Astrocyte of the spinal cord (primary cell): ENCODE data around the gene DPP6.

Experiments
- DNase-seq: peaks from one replicate; pipeline ENCODE4 v3.0.0; 2011; ENCODE audit warnings: low read depth, low spot score
- H3K4me3 ChIP-seq: 2 replicates; pipeline ENCODE4 v1.5.1; 2011; ENCODE audit warnings: low read depth, mild to moderate bottlenecking, low read length, moderate library complexity
- in situ Hi-C: cut with HindIII; loops from 2 replicates; pipeline ENCODE4 v1.10.0; 2017; ENCODE audit warnings: low sequenced_read_pairs
- TF ChIP-seq, protein P1 (sequence below): IDR thresholded peaks from 2 replicates; pipeline ENCODE4 v1.5.1; 2012; ENCODE audit warnings: low read depth, mild to moderate bottlenecking, low read length, inconsistent platforms

The DPP6 gene

DNA sequence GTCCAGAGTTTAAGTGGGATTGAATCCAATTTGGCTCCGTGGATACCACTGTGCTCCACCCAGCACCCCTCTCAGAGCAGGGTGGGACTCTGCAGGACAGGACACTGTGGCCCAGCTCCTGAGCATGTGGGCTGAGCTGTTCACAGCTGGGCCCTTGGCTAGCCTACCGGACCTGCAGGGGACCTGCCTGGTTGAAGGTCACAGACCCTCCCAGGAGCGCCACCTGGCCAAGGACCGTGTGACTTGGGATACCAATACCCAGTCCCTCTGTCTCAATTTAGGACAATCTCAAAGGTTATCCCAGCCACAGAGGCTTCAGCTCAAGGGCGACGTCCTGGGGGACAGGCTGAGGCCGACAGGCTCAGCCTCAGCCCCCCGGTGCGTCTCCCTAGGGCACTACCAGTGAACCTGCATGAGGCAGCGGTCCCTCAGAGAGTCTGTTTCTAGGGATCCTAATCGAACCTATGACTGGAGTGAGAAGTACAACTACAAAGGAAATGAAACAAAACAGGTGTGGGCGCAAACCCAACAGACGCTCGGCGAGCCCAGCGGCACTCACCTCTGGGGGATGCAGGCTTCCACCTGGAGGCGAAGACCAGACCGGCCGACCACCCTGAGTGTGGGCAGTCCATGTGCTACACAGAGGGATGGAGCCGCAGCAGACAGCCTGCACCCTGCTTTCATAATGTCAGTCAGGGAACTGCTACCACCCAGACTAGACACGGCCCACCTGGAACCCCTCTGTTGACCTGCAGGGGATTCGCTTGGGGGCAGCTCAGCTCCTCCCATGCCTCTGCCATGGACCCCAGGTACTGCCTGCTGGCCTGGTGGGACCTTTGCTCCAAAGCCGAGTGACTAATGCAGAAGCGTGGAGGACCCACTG lies 847.0 kb downstream of the DPP6 start:
- DNase-seq, result no peak
- TF ChIP-seq, protein P1, sequence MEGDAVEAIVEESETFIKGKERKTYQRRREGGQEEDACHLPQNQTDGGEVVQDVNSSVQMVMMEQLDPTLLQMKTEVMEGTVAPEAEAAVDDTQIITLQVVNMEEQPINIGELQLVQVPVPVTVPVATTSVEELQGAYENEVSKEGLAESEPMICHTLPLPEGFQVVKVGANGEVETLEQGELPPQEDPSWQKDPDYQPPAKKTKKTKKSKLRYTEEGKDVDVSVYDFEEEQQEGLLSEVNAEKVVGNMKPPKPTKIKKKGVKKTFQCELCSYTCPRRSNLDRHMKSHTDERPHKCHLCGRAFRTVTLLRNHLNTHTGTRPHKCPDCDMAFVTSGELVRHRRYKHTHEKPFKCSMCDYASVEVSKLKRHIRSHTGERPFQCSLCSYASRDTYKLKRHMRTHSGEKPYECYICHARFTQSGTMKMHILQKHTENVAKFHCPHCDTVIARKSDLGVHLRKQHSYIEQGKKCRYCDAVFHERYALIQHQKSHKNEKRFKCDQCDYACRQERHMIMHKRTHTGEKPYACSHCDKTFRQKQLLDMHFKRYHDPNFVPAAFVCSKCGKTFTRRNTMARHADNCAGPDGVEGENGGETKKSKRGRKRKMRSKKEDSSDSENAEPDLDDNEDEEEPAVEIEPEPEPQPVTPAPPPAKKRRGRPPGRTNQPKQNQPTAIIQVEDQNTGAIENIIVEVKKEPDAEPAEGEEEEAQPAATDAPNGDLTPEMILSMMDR, result no peak

GRCh38 chr7:154899862-154900261 lies 847.7 kb downstream of the DPP6 start:
- TF ChIP-seq, protein P1, result no peak
- no peak for DNase-seq
- in situ Hi-C loops, result no loop called here
- no peak overlapping the region for H3K4me3 ChIP-seq

More for the DNA sequence above, 847.0 kb downstream of the DPP6 start:
- no peak overlapping the region for H3K4me3 ChIP-seq
- in situ Hi-C loops, result no loop called here

DNA sequence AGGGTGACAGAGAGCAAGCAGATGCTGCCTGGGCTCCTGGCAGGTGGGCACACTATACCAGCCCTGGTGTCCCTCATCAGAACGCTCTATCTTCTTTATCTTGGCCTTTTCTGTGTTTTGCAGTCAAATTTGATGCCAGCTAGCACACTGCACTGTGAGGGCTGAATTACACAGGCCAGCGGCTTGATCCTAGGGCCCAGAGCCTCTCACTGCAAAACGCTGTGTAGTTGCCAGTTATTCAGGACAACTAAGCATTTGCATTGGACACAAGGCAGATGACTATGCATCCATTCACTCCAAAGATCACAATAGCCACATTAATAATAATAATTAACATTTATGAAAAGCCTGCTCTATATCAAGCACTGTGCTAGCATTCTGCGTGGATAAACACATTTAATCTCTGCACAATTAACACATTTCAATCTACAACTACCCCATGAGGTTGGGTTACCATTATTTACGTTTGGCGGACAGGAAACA lies 850.4 kb downstream of the DPP6 start:
- no peak overlapping the region for H3K4me3 ChIP-seq
- TF ChIP-seq, protein P1, result no peak
- DNase-seq, result no peak
- in situ Hi-C loops, result no loop called here

DNA sequence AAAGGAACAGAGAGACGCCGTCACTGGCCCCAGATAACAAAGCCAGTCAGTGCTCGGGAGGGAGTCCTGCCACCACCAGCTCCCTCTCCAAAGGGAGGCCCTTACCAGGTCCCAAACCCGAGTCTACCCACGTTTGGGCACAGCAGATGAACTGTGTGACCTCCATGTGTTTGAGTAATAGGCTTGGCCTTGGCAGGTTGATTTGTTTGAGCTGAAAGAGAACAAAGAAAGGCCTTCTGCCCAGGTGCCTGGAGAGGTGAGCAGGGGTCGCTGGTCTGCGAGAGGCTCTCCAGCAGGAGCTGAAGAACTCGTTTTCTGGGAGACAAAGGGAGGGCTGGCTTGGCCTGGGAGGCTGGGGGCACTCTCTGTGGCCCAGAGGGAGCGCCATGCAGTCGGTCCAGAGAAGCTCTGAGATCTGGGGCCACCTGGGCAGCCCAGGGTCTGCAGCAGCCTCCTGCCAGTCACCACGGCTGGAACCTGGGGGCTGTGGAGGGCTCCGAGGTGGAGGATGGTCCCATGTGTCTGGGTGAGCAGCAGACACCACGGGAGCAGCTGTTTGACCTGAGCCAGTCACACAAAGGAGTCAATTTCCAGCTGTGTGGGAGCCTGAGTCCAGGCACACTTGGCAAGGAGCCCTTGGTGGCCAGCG lies 851.0 kb downstream of the DPP6 start:
- in situ Hi-C loops, result no loop called here
- TF ChIP-seq, protein P1, result no peak
- no peak overlapping the region for H3K4me3 ChIP-seq
- DNase-seq, result no peak

DNA sequence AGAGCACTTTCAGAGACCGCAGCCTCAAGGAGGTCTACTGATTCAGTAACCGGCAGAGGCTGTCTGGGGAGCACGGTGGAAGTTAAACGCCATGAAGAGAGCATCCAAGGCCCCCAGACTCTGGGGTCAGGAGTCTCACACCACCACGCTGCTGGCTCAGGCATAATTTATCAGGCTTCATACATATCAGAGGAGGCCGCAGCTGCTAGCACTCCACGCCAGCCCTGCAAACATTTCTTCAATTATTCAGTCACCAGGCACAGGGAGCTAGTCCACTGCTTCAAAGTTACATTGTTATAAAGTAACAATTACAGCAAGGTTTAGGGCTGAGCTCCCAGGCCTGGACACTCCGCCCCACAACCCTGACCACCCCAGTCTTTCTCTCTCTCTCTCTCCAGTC lies 852.9 kb downstream of the DPP6 start:
- in situ Hi-C loops, result no loop called here
- DNase-seq, result no peak
- no peak overlapping the region for H3K4me3 ChIP-seq
- TF ChIP-seq, protein P1, result no peak

DNA sequence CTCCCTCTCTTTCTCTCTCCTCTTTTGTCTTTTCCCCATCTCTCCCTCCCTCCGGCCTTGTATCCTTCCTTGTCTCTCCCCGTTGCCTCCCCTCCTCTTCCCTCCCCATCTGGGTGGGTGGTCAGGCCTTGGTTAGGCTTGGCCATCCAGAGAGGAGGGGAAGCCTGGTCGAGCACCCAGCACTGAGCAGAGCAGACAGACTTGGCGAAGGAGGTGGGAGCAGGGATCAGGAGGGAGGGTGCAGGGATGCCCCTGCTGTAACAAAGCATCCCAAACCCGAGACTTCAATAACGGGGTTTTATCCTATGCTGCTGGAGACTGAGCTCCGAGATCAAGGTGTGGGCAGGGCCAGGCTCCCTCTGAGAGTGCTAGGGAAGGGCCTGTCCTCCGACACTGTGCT lies 853.4 kb downstream of the DPP6 start:
- no peak for DNase-seq
- TF ChIP-seq, protein P1, result no peak
- H3K4me3 ChIP-seq, result no peak overlapping the region
- in situ Hi-C loops, result no loop called here
